ENCODE measurements around the gene PPDPF. TPM values are rescaled to one million over a fixed set of nuclear protein-coding genes. Genes with fewer than 3 reads are reported as not detected.

PPDPF gene
- total RNA-seq, 4 donors from 2014 or later = 114 to 256 (median 162) TPM

DNA sequence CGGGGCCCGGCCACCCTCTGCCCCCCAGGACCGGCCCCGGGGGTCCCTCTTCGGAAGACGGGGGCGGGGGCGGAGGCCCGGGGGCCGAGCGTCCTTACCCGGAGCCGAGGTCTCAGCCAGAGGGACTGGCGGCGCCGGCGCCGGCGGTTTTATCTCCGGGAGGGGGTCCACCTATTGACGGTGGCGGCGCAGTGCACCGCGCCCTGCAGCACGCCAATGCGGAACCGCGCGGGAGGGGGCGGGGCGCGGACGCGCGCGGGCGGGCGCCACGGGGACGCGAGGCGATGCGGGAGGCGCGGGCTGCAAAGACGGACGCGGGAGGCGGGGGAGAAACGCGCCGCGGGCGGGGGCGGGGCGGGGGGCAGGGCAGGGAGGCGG lies 21.6 kb upstream of the PPDPF start, which contains the start of gene EEF1A2:
Gene EEF1A2, minus strand, starts transcription at position 124 of the 378 bp plus-strand sequence. CDS start 1,320 bp downstream, outside the sequence.
- peak; percentile 27 for ATAC-seq
- Histone ChIP-seq H3K9me3 (peaks cover 0 to under 1% (median 0%) of the 10 kb centered on the region in 3 donors), H3K4me3 (peak within 1 kb of the TSS; percentile 10 to 55), H3K27ac (no peak within 1 kb of the TSS), H3K4me1 (peaks cover 0 to 48% (median 12%) of the 10 kb centered on the region in 3 donors), H3K36me3 (no peaks in the 10 kb centered on the region), H3K27me3 (peaks cover 91% of the 10 kb centered on the region)
- TF ChIP-seq EP300 (IDR thresholded peaks at IDR 0.05) (no peak), POLR2A (IDR thresholded peaks at IDR 0.05) (no peak)
- TF ChIP-seq, protein P1, sequence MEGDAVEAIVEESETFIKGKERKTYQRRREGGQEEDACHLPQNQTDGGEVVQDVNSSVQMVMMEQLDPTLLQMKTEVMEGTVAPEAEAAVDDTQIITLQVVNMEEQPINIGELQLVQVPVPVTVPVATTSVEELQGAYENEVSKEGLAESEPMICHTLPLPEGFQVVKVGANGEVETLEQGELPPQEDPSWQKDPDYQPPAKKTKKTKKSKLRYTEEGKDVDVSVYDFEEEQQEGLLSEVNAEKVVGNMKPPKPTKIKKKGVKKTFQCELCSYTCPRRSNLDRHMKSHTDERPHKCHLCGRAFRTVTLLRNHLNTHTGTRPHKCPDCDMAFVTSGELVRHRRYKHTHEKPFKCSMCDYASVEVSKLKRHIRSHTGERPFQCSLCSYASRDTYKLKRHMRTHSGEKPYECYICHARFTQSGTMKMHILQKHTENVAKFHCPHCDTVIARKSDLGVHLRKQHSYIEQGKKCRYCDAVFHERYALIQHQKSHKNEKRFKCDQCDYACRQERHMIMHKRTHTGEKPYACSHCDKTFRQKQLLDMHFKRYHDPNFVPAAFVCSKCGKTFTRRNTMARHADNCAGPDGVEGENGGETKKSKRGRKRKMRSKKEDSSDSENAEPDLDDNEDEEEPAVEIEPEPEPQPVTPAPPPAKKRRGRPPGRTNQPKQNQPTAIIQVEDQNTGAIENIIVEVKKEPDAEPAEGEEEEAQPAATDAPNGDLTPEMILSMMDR (IDR thresholded peaks at IDR 0.05) = peak in 2 of 4 experiments; percentile 19 to 34
- no CpG with 5 or more reads among the region's 58 CpGs for WGBS, 2 donors (ENCODE audit: low coverage in 1 of 2)

DNA sequence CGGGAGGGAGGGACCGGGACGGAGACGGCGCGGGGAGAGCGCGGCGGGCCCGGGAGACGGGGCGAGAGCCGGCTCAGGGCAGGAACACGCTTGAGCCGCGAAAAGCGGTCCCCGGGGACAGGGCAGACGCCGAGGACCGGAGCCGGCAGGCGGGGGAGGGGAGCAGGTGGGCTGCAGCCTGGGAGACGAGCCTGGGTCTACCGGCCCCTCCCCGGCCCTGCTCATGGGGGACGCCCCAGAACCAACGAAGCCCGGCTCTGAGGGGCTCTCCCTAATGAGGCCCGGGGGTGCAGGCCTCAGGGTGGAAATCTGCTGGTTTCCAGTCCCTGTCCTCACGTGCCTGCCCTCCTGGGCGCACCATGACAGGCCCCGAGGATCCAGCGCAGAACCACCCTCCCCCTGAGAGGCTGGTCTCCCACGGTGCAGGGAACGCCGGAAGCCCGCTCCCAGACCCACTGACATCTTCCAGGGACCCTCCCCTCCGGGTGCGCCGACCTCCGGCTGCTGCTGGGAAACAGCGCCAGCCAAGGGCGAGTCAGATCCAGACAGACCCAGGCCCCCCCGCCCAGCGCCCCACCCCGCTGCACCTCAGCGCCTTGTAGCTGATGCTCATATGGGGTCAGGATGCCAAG lies 21.1 kb upstream of the PPDPF start:
- peak overlapping the region; percentile 10 to 55 for H3K4me3 ChIP-seq
- H3K27ac ChIP-seq = no peak overlapping the region
- no CpG with 5 or more reads among the region's 48 CpGs for WGBS, 2 donors (ENCODE audit: low coverage in 1 of 2)
- peaks cover 0 to 48% (median 12%) of the 10 kb centered on the region in 3 donors for H3K4me1 ChIP-seq
- H3K36me3 ChIP-seq = no peaks in the 10 kb centered on the region
- ATAC-seq = peak; percentile 6
- H3K9me3 ChIP-seq = peaks cover 0 to 5% (median 0%) of the 10 kb centered on the region in 3 donors
- H3K27me3 ChIP-seq = peaks cover 92% of the 10 kb centered on the region
- no peak for TF ChIP-seq POLR2AphosphoS5 (IDR thresholded peaks at IDR 0.05)
- no peak for TF ChIP-seq EP300 (IDR thresholded peaks at IDR 0.05)
- no peak for TF ChIP-seq POLR2A (IDR thresholded peaks at IDR 0.05)
- TF ChIP-seq, protein P1 (IDR thresholded peaks at IDR 0.05) = no peak

DNA sequence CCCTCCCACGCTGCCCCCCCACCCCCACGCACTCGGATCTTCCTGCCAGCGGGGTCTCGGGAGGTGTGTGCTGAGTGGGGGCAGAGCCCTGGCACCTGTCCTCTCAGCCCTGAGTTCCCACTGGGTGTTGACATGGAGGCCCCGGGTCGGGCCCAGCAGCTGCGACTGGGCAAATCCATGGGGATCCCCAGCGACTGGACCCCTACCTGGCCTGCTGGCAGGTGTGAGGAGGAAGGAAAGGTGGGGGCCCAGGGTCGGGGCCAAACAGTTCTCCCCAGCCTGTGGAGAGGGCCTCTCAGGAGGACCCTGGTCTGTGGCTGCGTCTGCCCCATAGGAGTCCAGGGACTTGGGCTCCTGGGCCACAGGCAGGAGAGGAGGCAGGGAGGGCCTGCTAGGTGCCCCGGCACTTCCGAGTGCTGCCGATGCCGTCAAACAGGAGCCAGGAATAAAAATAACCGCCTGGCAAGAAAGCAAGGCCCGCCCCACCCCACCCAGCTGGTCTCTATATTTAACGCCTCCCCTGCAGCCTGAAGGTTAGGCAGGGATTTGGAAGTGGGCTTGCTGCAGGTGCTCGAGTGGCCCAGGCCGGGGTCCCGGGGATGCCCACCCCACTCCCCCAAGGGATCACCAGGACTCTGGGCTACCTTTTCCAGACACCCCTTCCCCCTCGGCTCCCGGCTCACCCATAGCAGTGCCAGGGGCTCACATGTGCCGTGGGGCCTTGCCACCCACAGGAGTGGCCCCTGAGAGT lies 20.2 kb upstream of the PPDPF start:
- WGBS, 2 donors (ENCODE audit: low coverage in 1 of 2) = 100% methylated on average over 1 of the region's 24 CpGs; no CpG with 5 or more reads in 1 of the 2 donors
- no peaks in the 10 kb centered on the region for H3K36me3 ChIP-seq
- TF ChIP-seq EP300 (IDR thresholded peaks at IDR 0.05) (no peak), POLR2AphosphoS5 (IDR thresholded peaks at IDR 0.05) (no peak), POLR2A (IDR thresholded peaks at IDR 0.05) (no peak)
- TF ChIP-seq, protein P1 (IDR thresholded peaks at IDR 0.05) = no peak
- H3K27ac ChIP-seq = no peak overlapping the region
- peaks cover 0 to 48% (median 12%) of the 10 kb centered on the region in 3 donors for H3K4me1 ChIP-seq
- H3K4me3 ChIP-seq = no peak overlapping the region
- peaks cover 0 to 14% (median 0%) of the 10 kb centered on the region in 3 donors for H3K9me3 ChIP-seq
- H3K27me3 ChIP-seq = peaks cover 92% of the 10 kb centered on the region
- no peak for ATAC-seq

DNA sequence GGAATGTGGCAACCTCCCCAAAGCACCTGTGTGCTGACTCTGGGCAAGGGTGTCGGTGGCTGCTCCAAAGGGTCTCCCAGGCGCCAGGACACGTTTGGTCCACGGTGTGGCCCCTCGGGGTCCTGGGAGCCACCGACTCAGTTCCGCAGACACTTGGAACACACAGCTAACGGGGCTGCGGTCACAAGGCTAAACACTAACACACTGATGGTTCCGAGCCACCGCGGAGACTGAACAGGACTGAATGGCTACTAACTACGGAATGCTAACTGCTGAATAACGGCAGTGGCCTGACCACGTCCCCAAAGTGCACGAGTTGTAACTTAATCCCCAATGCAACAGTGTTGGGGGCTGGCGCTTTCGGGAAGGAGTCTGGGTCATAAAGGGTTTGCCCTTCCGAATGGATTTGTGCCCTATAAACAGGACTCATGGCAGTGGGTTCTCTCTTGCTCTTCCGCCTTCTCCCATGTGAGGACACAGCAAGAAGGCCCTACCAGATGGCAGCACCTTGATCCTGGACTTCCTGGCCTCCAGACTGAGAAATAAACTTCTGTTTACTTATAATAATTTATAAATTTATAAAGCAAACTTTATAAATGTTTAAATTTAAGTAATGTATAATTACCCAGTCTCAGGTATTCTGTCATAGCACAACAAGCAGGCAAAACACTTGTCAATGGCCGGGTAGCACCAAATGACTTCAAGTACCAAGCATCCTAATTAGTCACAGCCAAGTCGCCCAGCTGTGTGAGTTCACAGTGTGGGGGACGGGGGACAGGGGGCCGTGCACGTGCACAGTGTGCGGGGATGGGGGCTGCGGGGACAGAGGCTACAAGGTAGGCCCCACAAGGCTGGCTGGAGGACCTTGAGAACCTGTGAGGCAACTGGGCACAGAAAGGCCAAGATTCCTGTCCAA lies 19.4 kb upstream of the PPDPF start:
- Histone ChIP-seq H3K36me3 (no peaks in the 10 kb centered on the region), H3K9me3 (peaks cover 0 to 22% (median 0%) of the 10 kb centered on the region in 3 donors), H3K4me1 (peaks cover 0 to 42% (median 12%) of the 10 kb centered on the region in 3 donors), H3K4me3 (no peak overlapping the region), H3K27ac (no peak overlapping the region), H3K27me3 (peaks cover 92% of the 10 kb centered on the region)
- ATAC-seq = no peak
- WGBS, 2 donors (ENCODE audit: low coverage in 1 of 2) = 62 to 79% methylated on average over 9 to 11 of the region's 27 CpGs
- TF ChIP-seq POLR2AphosphoS5 (IDR thresholded peaks at IDR 0.05) (no peak), EP300 (IDR thresholded peaks at IDR 0.05) (no peak), POLR2A (IDR thresholded peaks at IDR 0.05) (no peak)
- TF ChIP-seq, protein P1 (IDR thresholded peaks at IDR 0.05) = no peak
